SK-N-SH treated with all-trans-retinoic acid at 6 μM for 48 hours (cell line): ENCODE data around the gene DNAJB12.

Experiments used
- CSDC2 ChIP-seq: fragments of 250-450 bp; sonication (Bioruptor Pico); IDR thresholded peaks from 2 replicates; pipeline ENCODE4 v1.5.0; 2020; ENCODE audit warnings: mild to moderate bottlenecking, moderate library complexity
- ISL1 ChIP-seq: fragments of 250-450 bp; sonication (Bioruptor Pico); IDR thresholded peaks from 2 replicates; pipeline ENCODE4 v2.1.2; 2022; ENCODE audit warnings: mild to moderate bottlenecking, moderate library complexity
- OSR1 ChIP-seq: fragments of 250-450 bp; sonication (Bioruptor Pico); IDR thresholded peaks from 2 replicates; pipeline ENCODE4 v1.8.0; 2022; ENCODE audit warnings: moderate library complexity, mild to moderate bottlenecking, inconsistent platforms
- PPARA ChIP-seq: fragments of 250-450 bp; sonication (Bioruptor Pico); IDR thresholded peaks from 2 replicates; pipeline ENCODE4 v1.5.0; 2020; ENCODE audit warnings: mild to moderate bottlenecking, borderline replicate concordance
- RARB ChIP-seq: fragments of 250-450 bp; sonication (Bioruptor Pico); IDR thresholded peaks from 2 replicates; pipeline ENCODE4 v1.8.0; 2021; ENCODE audit warnings: mild to moderate bottlenecking, moderate library complexity
- TCF4 ChIP-seq: fragments of 250-450 bp; sonication (Bioruptor Pico); IDR thresholded peaks from 2 replicates; pipeline ENCODE4 v1.8.0; 2021; ENCODE audit warnings: mild to moderate bottlenecking, moderate library complexity, borderline replicate concordance
- TSHZ2 ChIP-seq: fragments of 250-450 bp; sonication (Bioruptor Pico); IDR thresholded peaks from 2 replicates; pipeline ENCODE4 v1.5.0; 2020; ENCODE audit warnings: mild to moderate bottlenecking, moderate library complexity
- ZC3H10 ChIP-seq: fragments of 250-450 bp; sonication (Bioruptor Pico); IDR thresholded peaks from 2 replicates; pipeline ENCODE4 v1.5.1; 2021; ENCODE audit warnings: mild to moderate bottlenecking, moderate library complexity
- ZFP3 ChIP-seq: fragments of 250-450 bp; sonication (Bioruptor Pico); IDR thresholded peaks from 2 replicates; pipeline ENCODE4 v1.5.0; 2020; ENCODE audit warnings: mild to moderate bottlenecking, moderate library complexity
- ZFP30 ChIP-seq: fragments of 450-650 bp; formaldehyde crosslinking; IDR thresholded peaks from 2 replicates; pipeline ENCODE4 v1.5.0; 2022; ENCODE audit warnings: mild to moderate bottlenecking, moderate library complexity
- ZNF565 ChIP-seq: fragments of 450-650 bp; formaldehyde crosslinking; conservative IDR thresholded peaks from 2 replicates; pipeline ENCODE4 v1.5.0; 2020; ENCODE audit warnings: low read depth, mild to moderate bottlenecking, moderate library complexity
- ZNF70 ChIP-seq: fragments of 450-650 bp; formaldehyde crosslinking; IDR thresholded peaks from 2 replicates; pipeline ENCODE4 v1.5.0; 2020; ENCODE audit warnings: mild to moderate bottlenecking, moderate library complexity
- ZNF8 ChIP-seq: fragments of 450-650 bp; formaldehyde crosslinking; IDR thresholded peaks from 2 replicates; pipeline ENCODE4 v1.5.0; 2020; ENCODE audit warnings: mild to moderate bottlenecking, moderate library complexity
- TF ChIP-seq, protein P1 (sequence below): fragments of 250-450 bp; sonication (Bioruptor Pico); IDR thresholded peaks from 2 replicates; pipeline ENCODE4 v1.8.0; 2020; ENCODE audit warnings: mild to moderate bottlenecking, moderate library complexity, borderline replicate concordance

DNA sequence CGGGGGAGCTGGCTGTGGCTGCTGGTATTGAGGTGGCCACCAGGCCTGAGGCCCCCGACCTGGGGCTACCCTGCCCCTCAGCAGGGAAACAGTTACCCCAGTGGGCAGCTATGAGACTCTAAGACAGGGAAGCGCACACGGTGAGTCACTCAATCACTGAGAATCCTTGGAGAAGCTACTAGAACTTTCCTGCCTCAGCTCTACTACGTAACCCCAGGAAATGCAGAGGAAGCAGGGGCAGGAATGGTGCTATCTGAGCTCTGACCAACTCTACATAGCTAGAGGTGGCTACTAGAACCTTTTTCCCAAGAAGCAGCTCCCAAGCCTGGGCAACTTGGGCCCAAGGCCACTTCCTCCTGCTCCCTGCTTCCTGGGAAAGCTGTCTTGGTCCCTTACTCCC, 11.8 kb downstream of the DNAJB12 start:
- TF ChIP-seq PPARA (CRISPR knock-in tag) (no peak), TCF4 (no peak), ISL1 (CRISPR knock-in tag) (no peak), ZNF565 (CRISPR knock-in tag) (no peak), TSHZ2 (CRISPR knock-in tag) (no peak), ZFP30 (CRISPR knock-in tag) (no peak), RARB (no peak), ZNF70 (CRISPR knock-in tag) (no peak), ZNF8 (CRISPR knock-in tag) (no peak), ZFP3 (no peak), ZC3H10 (no peak), OSR1 (CRISPR knock-in tag) (no peak), CSDC2 (CRISPR knock-in tag) (no peak)
- TF ChIP-seq, protein P1, sequence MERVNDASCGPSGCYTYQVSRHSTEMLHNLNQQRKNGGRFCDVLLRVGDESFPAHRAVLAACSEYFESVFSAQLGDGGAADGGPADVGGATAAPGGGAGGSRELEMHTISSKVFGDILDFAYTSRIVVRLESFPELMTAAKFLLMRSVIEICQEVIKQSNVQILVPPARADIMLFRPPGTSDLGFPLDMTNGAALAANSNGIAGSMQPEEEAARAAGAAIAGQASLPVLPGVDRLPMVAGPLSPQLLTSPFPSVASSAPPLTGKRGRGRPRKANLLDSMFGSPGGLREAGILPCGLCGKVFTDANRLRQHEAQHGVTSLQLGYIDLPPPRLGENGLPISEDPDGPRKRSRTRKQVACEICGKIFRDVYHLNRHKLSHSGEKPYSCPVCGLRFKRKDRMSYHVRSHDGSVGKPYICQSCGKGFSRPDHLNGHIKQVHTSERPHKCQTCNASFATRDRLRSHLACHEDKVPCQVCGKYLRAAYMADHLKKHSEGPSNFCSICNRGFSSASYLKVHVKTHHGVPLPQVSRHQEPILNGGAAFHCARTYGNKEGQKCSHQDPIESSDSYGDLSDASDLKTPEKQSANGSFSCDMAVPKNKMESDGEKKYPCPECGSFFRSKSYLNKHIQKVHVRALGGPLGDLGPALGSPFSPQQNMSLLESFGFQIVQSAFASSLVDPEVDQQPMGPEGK = no peak
